HCT116 (cell line): Measurements from ENCODE around the gene DOCK2. TPM values are rescaled to one million over a fixed set of nuclear protein-coding genes. Genes with fewer than 3 reads are reported as not detected.

Experiments
- ATAC-seq: fragments of 200-7000 bp; cut with Tn5 transposase; 2 replicates; pipeline ENCODE4 v1.9.1; 2020; ENCODE audit warnings: mild to moderate bottlenecking, moderate library complexity
- BruUV-seq: library from RNA; stranded (reverse); fragments of 400-500 nt; replicated peaks from 2 replicates; lab custom pipeline; 2021; lab: Mats Ljungman, UMichigan
- CTCF ChIA-PET: fragments of 300-600 bp; sonication (Branson Sonifier 250); formaldehyde crosslinking; loops from one replicate; lab custom pipeline; 2021; ENCODE audit warnings: antibody characterized with exemption; lab: Charles Lee
- POLR2A ChIA-PET: fragments of 300-600, 350-600 bp; sonication (Branson Sonifier 250); formaldehyde crosslinking; loops from one replicate; lab custom pipeline; 2021; ENCODE audit warnings: antibody characterized with exemption; lab: Charles Lee
- RAD21 ChIA-PET, 2 experiments: fragments of 300-600 bp; sonication (Branson Sonifier 250); formaldehyde crosslinking; loops; one replicate each; lab custom pipeline; 2023; ENCODE audit warnings: low total read pairs in 2 of 2; ENCODE audit not compliant: uncharacterized antibody in 2 of 2, unreplicated experiment in 2 of 2, low non-redundant PET in 1 of 2; lab: Charles Lee
- DNase-seq: peaks from one replicate; pipeline ENCODE4 v3.0.0-alpha.2; 2010; ENCODE audit warnings: low read depth, low spot score
- H2AFZ ChIP-seq: fragments of 200-600 bp; shearing (Covaris generic), sonication (generic); 2 replicates; pipeline ENCODE4 v1.6.1; 2017; ENCODE audit warnings: low read depth, mixed run types, mixed read lengths, antibody characterized with exemption, low read length; ENCODE audit not compliant: poor library complexity, severe bottlenecking
- H3K27ac ChIP-seq: 2 replicates; pipeline ENCODE4 v1.5.1; 2012; ENCODE audit warnings: low read depth, low read length
- H3K27me3 ChIP-seq: fragments of 200-600 bp; sonication (generic); 2 replicates; pipeline ENCODE4 v1.6.1; 2016; ENCODE audit warnings: mixed run types, low read length, mixed read lengths; ENCODE audit not compliant: insufficient read depth
- H3K36me3 ChIP-seq, 2 experiments: fragments of 200-500 bp in 1 of 2; fragments of 200-600 bp in 1 of 2; sonication (Bioruptor generic) in 1 of 2; sonication (generic) in 1 of 2; 2 replicates each; pipeline versions ENCODE4 v1.5.1 to v1.6.1; 2014 to 2016; ENCODE audit warnings: low read length in 2 of 2, inconsistent platforms in 1 of 2, mixed read lengths in 1 of 2, mixed run types in 1 of 2; ENCODE audit not compliant: insufficient read depth in 2 of 2, control insufficient read depth in 1 of 2
- H3K4me1 ChIP-seq, 2 experiments: fragments of 200-600 bp in 1 of 2; sonication (generic) in 1 of 2; 2 replicates each; pipeline versions ENCODE4 v1.5.1 to v1.6.1; 2012 to 2017; ENCODE audit warnings: low read length in 2 of 2, inconsistent platforms in 1 of 2, mild to moderate bottlenecking in 1 of 2, mixed read lengths in 1 of 2, mixed run types in 1 of 2, moderate library complexity in 1 of 2; ENCODE audit not compliant: insufficient read depth in 2 of 2, control insufficient read depth in 1 of 2
- H3K4me2 ChIP-seq: fragments of 200-600 bp; sonication (generic); 2 replicates; pipeline ENCODE4 v1.6.1; 2017; ENCODE audit warnings: mixed run types, low read length, mixed read lengths
- H3K4me3 ChIP-seq, 2 experiments: fragments of 200-600 bp in 1 of 2; sonication (generic) in 1 of 2; replicated peaks in 1 of 2; 2 replicates each; pipeline ENCODE4 v1.5.1; 2011 to 2016; ENCODE audit warnings: low read length in 2 of 2, control low read depth in 1 of 2, low read depth in 1 of 2, mild to moderate bottlenecking in 1 of 2, mixed read lengths in 1 of 2, mixed run types in 1 of 2
- H3K79me2 ChIP-seq: fragments of 200-600 bp; sonication (generic); 2 replicates; pipeline ENCODE4 v1.6.1; 2017; ENCODE audit warnings: mild to moderate bottlenecking, mixed run types, low read length, moderate library complexity, mixed read lengths; ENCODE audit not compliant: insufficient read depth
- H3K9ac ChIP-seq: fragments of 200-600 bp; sonication (generic); 2 replicates; pipeline ENCODE4 v1.6.1; 2016; ENCODE audit warnings: low read length, mixed read lengths
- H3K9me2 ChIP-seq: fragments of 200-600 bp; sonication (generic), shearing (Covaris generic); 2 replicates; pipeline ENCODE4 v1.6.1; 2017; ENCODE audit warnings: mixed run types, mild to moderate bottlenecking, moderate library complexity; ENCODE audit not compliant: insufficient read depth
- H3K9me3 ChIP-seq, 2 experiments: fragments of 200-500 bp in 1 of 2; fragments of 200-600 bp in 1 of 2; sonication (Bioruptor generic) in 1 of 2; sonication (generic) in 1 of 2; 2 replicates each; pipeline ENCODE4 v1.6.1; 2014 to 2017; ENCODE audit warnings: low read length in 2 of 2, mixed read lengths in 2 of 2, inconsistent platforms in 1 of 2, low read depth in 1 of 2, mild to moderate bottlenecking in 1 of 2, mixed run types in 1 of 2, moderate library complexity in 1 of 2; ENCODE audit not compliant: control insufficient read depth in 1 of 2, insufficient read depth in 1 of 2
- H4K20me1 ChIP-seq: fragments of 200-600 bp; sonication (generic), shearing (Covaris generic); 2 replicates; pipeline ENCODE4 v1.6.1; 2017; ENCODE audit warnings: mixed run types, mild to moderate bottlenecking, moderate library complexity; ENCODE audit not compliant: insufficient read depth
- ATF3 ChIP-seq: IDR thresholded peaks from 2 replicates; pipeline ENCODE4 v1.6.1; 2012
- CBX3 ChIP-seq: IDR thresholded peaks from 2 replicates; pipeline ENCODE4 v1.6.1; 2012; ENCODE audit warnings: low read depth
- CEBPB ChIP-seq: IDR thresholded peaks from 2 replicates; pipeline ENCODE4 v1.6.1; 2012; ENCODE audit warnings: low read depth
- CTCF ChIP-seq, 3 experiments: fragments of 200-600 bp in 1 of 3; sonication (generic) in 1 of 3; IDR thresholded peaks in 2 of 3; conservative IDR thresholded peaks in 1 of 3; 2 replicates each; pipeline ENCODE4 v1.5.1; 2012 to 2017; ENCODE audit warnings: low read depth in 2 of 3, low read length in 2 of 3, antibody characterized with exemption in 1 of 3, borderline replicate concordance in 1 of 3, control low read depth in 1 of 3, mild to moderate bottlenecking in 1 of 3, mixed read lengths in 1 of 3, mixed run types in 1 of 3, moderate library complexity in 1 of 3; ENCODE audit not compliant: insufficient read depth in 1 of 3
- EGR1 ChIP-seq: IDR thresholded peaks from 2 replicates; pipeline ENCODE4 v1.6.1; 2012; ENCODE audit warnings: low read depth
- ELF1 ChIP-seq: IDR thresholded peaks from 2 replicates; pipeline ENCODE4 v1.6.1; 2012; ENCODE audit warnings: low read depth, borderline replicate concordance
- FOSL1 ChIP-seq: IDR thresholded peaks from 2 replicates; pipeline ENCODE4 v1.6.1; 2012; ENCODE audit warnings: low read depth
- JUND ChIP-seq: IDR thresholded peaks from 2 replicates; pipeline ENCODE4 v1.6.1; 2012
- MAX ChIP-seq: IDR thresholded peaks from 2 replicates; pipeline ENCODE4 v1.6.1; 2012
- POLR2A ChIP-seq: IDR thresholded peaks from 2 replicates; pipeline ENCODE4 v1.7.0; 2011; ENCODE audit warnings: borderline replicate concordance; ENCODE audit not compliant: insufficient read depth, insufficient read length; ENCODE audit errors: extremely low read depth
- POLR2AphosphoS5 ChIP-seq: IDR thresholded peaks from 2 replicates; pipeline ENCODE4 v1.6.1; 2011; ENCODE audit warnings: mild to moderate bottlenecking, low read depth, low read length, moderate library complexity
- RAD21 ChIP-seq: IDR thresholded peaks from 2 replicates; pipeline ENCODE4 v1.6.1; 2012; ENCODE audit warnings: low read depth, mild to moderate bottlenecking
- REST ChIP-seq: IDR thresholded peaks from 2 replicates; pipeline ENCODE4 v1.6.1; 2012; ENCODE audit warnings: low read depth
- SIN3A ChIP-seq: IDR thresholded peaks from 2 replicates; pipeline ENCODE4 v1.6.1; 2012; ENCODE audit warnings: low read depth
- SP1 ChIP-seq: IDR thresholded peaks from 2 replicates; pipeline ENCODE4 v1.6.1; 2012; ENCODE audit warnings: low read depth
- TCF7L2 ChIP-seq: IDR thresholded peaks from 2 replicates; pipeline ENCODE4 v1.7.0; 2011; ENCODE audit warnings: borderline replicate concordance, inconsistent platforms; ENCODE audit not compliant: insufficient read depth, insufficient read length; ENCODE audit errors: extremely low read depth
- YY1 ChIP-seq: IDR thresholded peaks from 2 replicates; pipeline ENCODE4 v1.6.1; 2011; ENCODE audit warnings: low read length, low read depth, moderate library complexity, mild to moderate bottlenecking; ENCODE audit not compliant: insufficient replicate concordance; ENCODE audit errors: extremely low read depth
- ZBTB33 ChIP-seq: IDR thresholded peaks from 2 replicates; pipeline ENCODE4 v1.6.1; 2011; ENCODE audit warnings: mild to moderate bottlenecking, low read length, moderate library complexity; ENCODE audit not compliant: insufficient replicate concordance; ENCODE audit errors: extremely low read depth
- ZFX ChIP-seq: fragments of 450-650 bp; IDR thresholded peaks from 2 replicates; pipeline ENCODE4 v1.6.1; 2017
- ZNF274 ChIP-seq: fragments of 200-500 bp; sonication (Bioruptor generic); IDR thresholded peaks from 2 replicates; pipeline ENCODE4 v1.6.1; 2014; ENCODE audit warnings: mild to moderate bottlenecking, low read depth, low read length, inconsistent platforms
- intact Hi-C: fragments of 100-400 bp; cut with micrococcal nuclease; formaldehyde crosslinking; loops from 2 replicates; pipeline ENCODE4 v1.10.0; 2022
- total RNA-seq: library from RNA; stranded (reverse); gene quantifications from one replicate; pipeline ENCODE4 v1.2.1, GENCODE V29; 2021; ENCODE audit not compliant: unreplicated experiment

The DOCK2 gene
- total RNA-seq, 1 experiment from 2014 or later = 0.89 TPM

GRCh38 chr5:170080786-170081445, 443.8 kb downstream of the DOCK2 start:
- intact Hi-C loops = no loop called here
- H3K4me2 ChIP-seq = no peak overlapping the region
- H3K9ac ChIP-seq = no peak overlapping the region
- POLR2A ChIA-PET = no interaction called here
- BruUV-seq = no TSS peak
- H3K4me3 ChIP-seq = no peak overlapping the region
- no peaks in the 10 kb centered on the region for H4K20me1 ChIP-seq
- RAD21 ChIA-PET = no interaction called here
- TF ChIP-seq EGR1 = no peak
- TF ChIP-seq TCF7L2 = no peak
- no peak for TF ChIP-seq SIN3A
- no peak for TF ChIP-seq ZBTB33
- TF ChIP-seq SP1 = no peak
- TF ChIP-seq JUND = no peak
- no peak for TF ChIP-seq POLR2A
- TF ChIP-seq ZFX = no peak
- no peak for TF ChIP-seq ELF1
- TF ChIP-seq REST = no peak
- no peak for TF ChIP-seq RAD21
- TF ChIP-seq CBX3 = no peak
- no peak for TF ChIP-seq ATF3
- TF ChIP-seq ZNF274 = no peak
- TF ChIP-seq POLR2AphosphoS5 = no peak
- TF ChIP-seq CTCF (IDR thresholded peaks at IDR 0.05 in 2 of 3, conservative IDR thresholded peaks at IDR 0.05 in 1 of 3; ENCODE audit: borderline replicate concordance in 1 of 3, insufficient read depth in 1 of 3, low read depth in 2 of 3, low read length in 2 of 3) = no peak
- TF ChIP-seq CEBPB = no peak
- no peak for TF ChIP-seq FOSL1
- TF ChIP-seq MAX = no peak
- no peak for TF ChIP-seq YY1
- H3K27me3 ChIP-seq = peaks cover 29% of the 10 kb centered on the region
- H3K79me2 ChIP-seq = no peaks in the 10 kb centered on the region
- H2AFZ ChIP-seq = no peak overlapping the region
- H3K27ac ChIP-seq = no peak overlapping the region
- CTCF ChIA-PET = no interaction called here
- ATAC-seq (no peak), DNase-seq (no peak)
- H3K9me3 ChIP-seq = no peaks in the 10 kb centered on the region
- no peaks in the 10 kb centered on the region for H3K36me3 ChIP-seq
- H3K9me2 ChIP-seq = no peaks in the 10 kb centered on the region
- H3K4me1 ChIP-seq = no peaks in the 10 kb centered on the region
